ENCODE measurements around the gene NOL9. TPM values are rescaled to one million over a fixed set of nuclear protein-coding genes. Genes with fewer than 3 reads are reported as not detected.

NOL9 gene
- total and polyA plus RNA-seq, 2 of the 13 experiments (the other 11 are each of a cell fraction or from before 2014, with no cell fraction given): 18.0 to 24.7 TPM

DNA sequence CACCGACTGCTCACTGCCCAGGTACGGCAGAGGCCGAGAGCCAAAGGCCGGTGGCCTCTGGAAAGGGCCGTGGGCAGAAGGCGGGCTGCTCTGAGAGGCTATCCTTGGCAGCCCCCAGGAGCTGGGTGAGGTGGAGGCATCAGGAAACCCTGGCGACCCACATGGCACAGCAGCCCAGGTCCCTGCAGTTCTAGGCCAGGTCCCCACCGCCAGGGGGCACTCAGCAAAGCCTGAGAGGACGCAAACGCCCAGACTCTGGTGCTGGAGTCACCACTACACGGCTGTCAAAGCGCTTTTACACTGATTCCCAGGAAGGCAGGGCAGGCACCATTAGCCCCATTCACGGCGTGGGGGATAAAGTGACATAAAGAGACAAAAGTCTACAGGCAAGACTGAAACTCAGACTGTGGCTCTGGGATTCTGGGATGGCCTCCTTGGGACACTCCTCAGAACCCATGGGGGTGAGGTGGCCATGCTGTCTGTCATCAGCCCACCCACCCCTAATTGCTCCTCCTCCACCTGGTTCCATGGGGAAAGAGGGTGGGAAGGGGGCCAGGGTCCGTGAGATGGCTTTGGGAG, 67.8 kb downstream of the NOL9 start (continued):
- TF ChIP-seq ZNF232 (CRISPR knock-in tag; IDR thresholded peaks at IDR 0.05; ENCODE audit: borderline replicate concordance): no peak
- TF ChIP-seq TP53 (CRISPR knock-in tag; conservative IDR thresholded peaks at IDR 0.05): no peak
- TF ChIP-seq, protein P1, sequence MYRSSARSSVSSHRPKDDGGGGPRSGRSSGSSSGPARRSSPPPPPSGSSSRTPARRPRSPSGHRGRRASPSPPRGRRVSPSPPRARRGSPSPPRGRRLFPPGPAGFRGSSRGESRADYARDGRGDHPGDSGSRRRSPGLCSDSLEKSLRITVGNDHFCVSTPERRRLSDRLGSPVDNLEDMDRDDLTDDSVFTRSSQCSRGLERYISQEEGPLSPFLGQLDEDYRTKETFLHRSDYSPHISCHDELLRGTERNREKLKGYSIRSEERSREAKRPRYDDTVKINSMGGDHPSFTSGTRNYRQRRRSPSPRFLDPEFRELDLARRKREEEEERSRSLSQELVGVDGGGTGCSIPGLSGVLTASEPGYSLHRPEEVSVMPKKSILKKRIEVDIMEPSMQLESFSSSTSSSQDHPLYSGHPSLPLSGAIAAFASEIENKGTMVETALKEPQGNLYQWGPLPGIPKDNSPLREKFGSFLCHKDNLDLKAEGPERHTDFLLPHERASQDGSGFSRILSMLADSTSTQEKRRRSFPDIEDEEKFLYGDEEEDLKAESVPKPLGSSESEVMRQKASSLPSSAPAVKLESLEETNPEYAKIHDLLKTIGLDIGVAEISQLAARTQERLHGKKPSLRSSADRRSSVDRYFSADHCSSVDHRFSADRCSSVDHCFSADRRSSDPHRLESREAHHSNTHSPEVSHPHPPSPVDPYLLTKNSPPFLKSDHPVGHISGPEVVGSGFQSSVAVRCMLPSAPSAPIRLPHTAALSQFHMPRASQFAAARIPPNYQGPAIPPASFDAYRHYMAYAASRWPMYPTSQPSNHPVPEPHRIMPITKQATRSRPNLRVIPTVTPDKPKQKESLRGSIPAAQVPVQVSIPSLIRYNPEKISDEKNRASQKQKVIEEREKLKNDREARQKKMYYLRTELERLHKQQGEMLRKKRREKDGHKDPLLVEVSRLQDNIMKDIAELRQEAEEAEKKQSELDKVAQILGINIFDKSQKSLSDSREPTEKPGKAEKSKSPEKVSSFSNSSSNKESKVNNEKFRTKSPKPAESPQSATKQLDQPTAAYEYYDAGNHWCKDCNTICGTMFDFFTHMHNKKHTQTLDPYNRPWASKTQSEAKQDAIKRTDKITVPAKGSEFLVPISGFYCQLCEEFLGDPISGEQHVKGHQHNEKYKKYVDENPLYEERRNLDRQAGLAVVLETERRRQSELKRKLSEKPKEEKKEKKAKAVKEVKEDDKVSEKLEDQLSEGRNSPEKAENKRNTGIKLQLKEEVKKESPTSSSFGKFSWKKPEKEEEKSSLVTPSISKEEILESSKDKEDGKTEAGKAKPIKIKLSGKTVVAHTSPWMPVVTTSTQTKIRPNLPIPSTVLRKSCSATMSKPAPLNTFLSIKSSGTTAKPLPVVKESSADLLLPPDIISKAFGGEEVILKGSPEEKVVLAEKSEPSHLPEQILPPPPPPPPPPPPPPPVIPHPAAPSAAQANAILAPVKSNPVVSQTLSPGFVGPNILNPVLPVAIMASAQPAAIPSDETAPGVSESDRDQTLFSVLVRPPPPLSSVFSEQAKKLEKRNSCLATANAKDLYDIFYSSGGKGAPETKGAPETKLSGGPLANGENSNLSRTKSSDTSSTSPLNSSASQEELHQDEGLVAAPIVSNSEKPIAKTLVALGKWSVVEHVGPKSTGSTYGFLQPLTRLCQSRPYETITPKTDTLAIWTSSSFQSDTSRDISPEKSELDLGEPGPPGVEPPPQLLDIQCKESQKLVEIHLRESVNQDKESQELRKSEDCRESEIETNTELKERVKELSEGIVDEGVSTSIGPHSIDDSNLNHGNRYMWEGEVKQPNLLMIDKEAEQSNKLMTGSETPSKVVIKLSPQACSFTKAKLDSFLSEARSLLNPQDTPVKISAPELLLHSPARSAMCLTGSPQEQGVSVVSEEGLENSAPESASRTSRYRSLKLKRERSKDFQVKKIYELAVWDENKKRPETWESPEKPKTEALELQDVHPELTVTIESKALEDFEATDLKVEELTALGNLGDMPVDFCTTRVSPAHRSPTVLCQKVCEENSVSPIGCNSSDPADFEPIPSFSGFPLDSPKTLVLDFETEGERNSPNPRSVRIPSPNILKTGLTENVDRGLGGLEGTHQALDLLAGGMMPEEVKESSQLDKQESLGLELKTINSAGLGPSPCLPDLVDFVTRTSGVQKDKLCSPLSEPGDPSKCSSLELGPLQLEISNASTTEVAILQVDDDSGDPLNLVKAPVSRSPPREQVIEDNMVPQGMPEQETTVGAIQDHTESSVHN (CRISPR knock-in tag; IDR thresholded peaks at IDR 0.05): no peak
- no peak for TF ChIP-seq ZNF615 (CRISPR knock-in tag; IDR thresholded peaks at IDR 0.05; ENCODE audit: borderline replicate concordance)
- no peak for TF ChIP-seq ZNF746 (CRISPR knock-in tag; IDR thresholded peaks at IDR 0.05)
- no peak for TF ChIP-seq ZSCAN22 (CRISPR knock-in tag; IDR thresholded peaks at IDR 0.05)
- TF ChIP-seq RXRA (CRISPR knock-in tag; IDR thresholded peaks at IDR 0.05): 0 out of 2 replicates have a peak, but pooled peaks have one; percentile 37
- TF ChIP-seq HNF4G (IDR thresholded peaks at IDR 0.05; ENCODE audit: borderline replicate concordance, low read depth, low read length): no peak
- no peak for TF ChIP-seq HNF4G (CRISPR knock-in tag; IDR thresholded peaks at IDR 0.05; ENCODE audit: borderline replicate concordance, low read depth)
- no peak for TF ChIP-seq NR2C2 (CRISPR knock-in tag; IDR thresholded peaks at IDR 0.05; ENCODE audit: borderline replicate concordance)
- TF ChIP-seq, protein P2, sequence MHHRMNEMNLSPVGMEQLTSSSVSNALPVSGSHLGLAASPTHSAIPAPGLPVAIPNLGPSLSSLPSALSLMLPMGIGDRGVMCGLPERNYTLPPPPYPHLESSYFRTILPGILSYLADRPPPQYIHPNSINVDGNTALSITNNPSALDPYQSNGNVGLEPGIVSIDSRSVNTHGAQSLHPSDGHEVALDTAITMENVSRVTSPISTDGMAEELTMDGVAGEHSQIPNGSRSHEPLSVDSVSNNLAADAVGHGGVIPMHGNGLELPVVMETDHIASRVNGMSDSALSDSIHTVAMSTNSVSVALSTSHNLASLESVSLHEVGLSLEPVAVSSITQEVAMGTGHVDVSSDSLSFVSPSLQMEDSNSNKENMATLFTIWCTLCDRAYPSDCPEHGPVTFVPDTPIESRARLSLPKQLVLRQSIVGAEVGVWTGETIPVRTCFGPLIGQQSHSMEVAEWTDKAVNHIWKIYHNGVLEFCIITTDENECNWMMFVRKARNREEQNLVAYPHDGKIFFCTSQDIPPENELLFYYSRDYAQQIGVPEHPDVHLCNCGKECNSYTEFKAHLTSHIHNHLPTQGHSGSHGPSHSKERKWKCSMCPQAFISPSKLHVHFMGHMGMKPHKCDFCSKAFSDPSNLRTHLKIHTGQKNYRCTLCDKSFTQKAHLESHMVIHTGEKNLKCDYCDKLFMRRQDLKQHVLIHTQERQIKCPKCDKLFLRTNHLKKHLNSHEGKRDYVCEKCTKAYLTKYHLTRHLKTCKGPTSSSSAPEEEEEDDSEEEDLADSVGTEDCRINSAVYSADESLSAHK (CRISPR knock-in tag; IDR thresholded peaks at IDR 0.05; ENCODE audit: borderline replicate concordance): no peak
- no peak for TF ChIP-seq ZMYM4 (CRISPR knock-in tag; IDR thresholded peaks at IDR 0.05)
- TF ChIP-seq, protein P3, sequence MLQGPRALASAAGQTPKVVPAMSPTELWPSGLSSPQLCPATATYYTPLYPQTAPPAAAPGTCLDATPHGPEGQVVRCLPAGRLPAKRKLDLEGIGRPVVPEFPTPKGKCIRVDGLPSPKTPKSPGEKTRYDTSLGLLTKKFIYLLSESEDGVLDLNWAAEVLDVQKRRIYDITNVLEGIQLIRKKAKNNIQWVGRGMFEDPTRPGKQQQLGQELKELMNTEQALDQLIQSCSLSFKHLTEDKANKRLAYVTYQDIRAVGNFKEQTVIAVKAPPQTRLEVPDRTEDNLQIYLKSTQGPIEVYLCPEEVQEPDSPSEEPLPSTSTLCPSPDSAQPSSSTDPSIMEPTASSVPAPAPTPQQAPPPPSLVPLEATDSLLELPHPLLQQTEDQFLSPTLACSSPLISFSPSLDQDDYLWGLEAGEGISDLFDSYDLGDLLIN (CRISPR knock-in tag; IDR thresholded peaks at IDR 0.05; ENCODE audit: borderline replicate concordance): no peak
- 0 out of 2 replicates have a peak, but pooled peaks have one; percentile 19 for TF ChIP-seq RBAK (CRISPR knock-in tag; IDR thresholded peaks at IDR 0.05)
- no peak for TF ChIP-seq ZNF75D (CRISPR knock-in tag; IDR thresholded peaks at IDR 0.05; ENCODE audit: borderline replicate concordance)
- TF ChIP-seq ZNF30 (CRISPR knock-in tag; IDR thresholded peaks at IDR 0.05): no peak
- TF ChIP-seq ZNF44 (CRISPR knock-in tag; IDR thresholded peaks at IDR 0.05): no peak
- TF ChIP-seq ATAD3A (CRISPR knock-in tag; IDR thresholded peaks at IDR 0.05): no peak
- TF ChIP-seq, protein P4, sequence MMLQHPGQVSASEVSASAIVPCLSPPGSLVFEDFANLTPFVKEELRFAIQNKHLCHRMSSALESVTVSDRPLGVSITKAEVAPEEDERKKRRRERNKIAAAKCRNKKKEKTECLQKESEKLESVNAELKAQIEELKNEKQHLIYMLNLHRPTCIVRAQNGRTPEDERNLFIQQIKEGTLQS (CRISPR knock-in tag; IDR thresholded peaks at IDR 0.05): no peak
